RWPE1 (cell line): ENCODE data around the gene COBLL1.

Experiments used
- CTCF ChIA-PET: fragments of 350-600 bp; sonication (Branson Sonifier 250); formaldehyde crosslinking; extraction: SDS; loops from one replicate; lab custom pipeline; 2021; lab: Yijun Ruan, JAX
- POLR2A ChIA-PET: fragments of 400-600 bp; formaldehyde crosslinking; extraction: SDS; loops from one replicate; lab custom pipeline; 2020; ENCODE audit warnings: antibody characterized with exemption; ENCODE audit not compliant: low non-redundant PET; lab: Yijun Ruan, JAX
- DNase-seq: peaks from one replicate; pipeline ENCODE4 v3.0.0; 2012; ENCODE audit warnings: low spot score
- H3K27ac ChIP-seq: fragments of 450-650 bp; 2 replicates; pipeline ENCODE4 v1.5.1; 2017
- CTCF ChIP-seq: fragments of 450-650 bp; conservative IDR thresholded peaks from 2 replicates; pipeline ENCODE4 v1.5.1; 2017; ENCODE audit warnings: low read depth, mild to moderate bottlenecking

The COBLL1 gene

GRCh38 chr2:164651361-164651760, 190.3 kb downstream of the COBLL1 start:
- POLR2A ChIA-PET: no interaction called here
- no peak for DNase-seq
- TF ChIP-seq CTCF: no peak
- CTCF ChIA-PET: interaction anchor here (0.5 kb wide), 1 partner anchor 11 kb away, joined by 3 read pairs; no protein-coding TSS in a partner anchor
- no peak overlapping the region for H3K27ac ChIP-seq

- ChIA-PET POLR2A (no interaction called here), CTCF (no interaction called here)
- no peak overlapping the region for H3K27ac ChIP-seq
- DNase-seq: no peak
- TF ChIP-seq CTCF: no peak
Observed at GRCh38 chr2:164644036-164644700, 197.5 kb downstream of the COBLL1 start.

GRCh38 chr2:164642946-164643555, 198.6 kb downstream of the COBLL1 start:
- no peak for TF ChIP-seq CTCF
- ChIA-PET CTCF (no interaction called here), POLR2A (no interaction called here)
- H3K27ac ChIP-seq: no peak overlapping the region
- DNase-seq: no peak

GRCh38 chr2:164642268-164642667, 199.4 kb downstream of the COBLL1 start:
- no peak for DNase-seq
- CTCF ChIA-PET: no interaction called here
- POLR2A ChIA-PET: no interaction called here

More at GRCh38 chr2:164642268-164642667, 199.4 kb downstream of the COBLL1 start:
- no peak for TF ChIP-seq CTCF
- H3K27ac ChIP-seq: no peak overlapping the region
